Epithelial cell of proximal tubule (primary cell): ENCODE results near the gene AK5. TPM values are rescaled to one million over a fixed set of nuclear protein-coding genes. Genes with fewer than 3 reads are reported as not detected.
"Not testable (repeated sequence)": the region's sequence is repeated elsewhere in the genome, so short reads cannot be mapped to it uniquely, and the experiment has no call there.

Source experiments
- DNase-seq: peaks from one replicate; pipeline ENCODE4 v3.0.0-alpha.2; 2011; ENCODE audit warnings: low read depth
- H3K4me3 ChIP-seq: 2 replicates; pipeline ENCODE4 v1.5.1; 2011; ENCODE audit warnings: low read depth, mild to moderate bottlenecking, low read length
- CTCF ChIP-seq: conservative IDR thresholded peaks from 2 replicates; pipeline ENCODE4 v1.5.1; 2012; ENCODE audit warnings: low read depth, mild to moderate bottlenecking, low read length
- total RNA-seq: library from RNA; depleted of rRNA; stranded (reverse); fragments of >200 nt; gene quantifications from 2 replicates; pipeline ENCODE4 v1.2.3, GENCODE V29; 2015

Gene AK5
- total RNA-seq, 1 donor from 2014 or later = 25.0 TPM

- DNase-seq = no peak
- no peak overlapping the region for H3K4me3 ChIP-seq
- no peak for TF ChIP-seq CTCF
These were observed 123.4 kb downstream of the AK5 start for GRCh38 chr1:77405186-77405585.

DNA sequence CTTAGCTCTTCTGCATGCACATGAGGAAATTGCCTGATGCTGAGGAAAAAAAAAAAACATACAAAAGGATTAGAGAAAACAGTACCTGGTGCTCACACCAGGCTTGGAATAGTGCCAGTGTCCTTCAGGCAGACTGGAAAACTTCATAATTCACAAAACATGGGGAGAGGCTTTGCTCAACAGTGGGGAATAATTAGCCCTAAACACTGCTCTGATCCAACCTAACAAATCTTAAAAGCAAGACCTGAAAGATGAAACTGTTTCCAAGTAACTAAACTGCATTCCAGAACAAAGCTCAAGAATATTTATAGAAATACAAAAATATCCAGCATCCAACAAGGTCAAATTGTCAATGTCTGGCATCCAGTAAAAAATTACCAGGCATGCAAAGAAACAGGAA lies 124.8 kb downstream of the AK5 start:
- no peak for DNase-seq
- TF ChIP-seq CTCF = no peak
- H3K4me3 ChIP-seq = no peak overlapping the region

- DNase-seq = no peak
- H3K4me3 ChIP-seq = no peak overlapping the region
- no peak for TF ChIP-seq CTCF
These were observed 126.0 kb downstream of the AK5 start for GRCh38 chr1:77407738-77408375.

GRCh38 chr1:77408933-77409332 lies 127.1 kb downstream of the AK5 start:
- H3K4me3 ChIP-seq, DNase-seq: not testable (repeated sequence)

GRCh38 chr1:77412069-77412819 lies 130.4 kb downstream of the AK5 start:
- DNase-seq = no peak
- TF ChIP-seq CTCF = no peak
- no peak overlapping the region for H3K4me3 ChIP-seq

DNA sequence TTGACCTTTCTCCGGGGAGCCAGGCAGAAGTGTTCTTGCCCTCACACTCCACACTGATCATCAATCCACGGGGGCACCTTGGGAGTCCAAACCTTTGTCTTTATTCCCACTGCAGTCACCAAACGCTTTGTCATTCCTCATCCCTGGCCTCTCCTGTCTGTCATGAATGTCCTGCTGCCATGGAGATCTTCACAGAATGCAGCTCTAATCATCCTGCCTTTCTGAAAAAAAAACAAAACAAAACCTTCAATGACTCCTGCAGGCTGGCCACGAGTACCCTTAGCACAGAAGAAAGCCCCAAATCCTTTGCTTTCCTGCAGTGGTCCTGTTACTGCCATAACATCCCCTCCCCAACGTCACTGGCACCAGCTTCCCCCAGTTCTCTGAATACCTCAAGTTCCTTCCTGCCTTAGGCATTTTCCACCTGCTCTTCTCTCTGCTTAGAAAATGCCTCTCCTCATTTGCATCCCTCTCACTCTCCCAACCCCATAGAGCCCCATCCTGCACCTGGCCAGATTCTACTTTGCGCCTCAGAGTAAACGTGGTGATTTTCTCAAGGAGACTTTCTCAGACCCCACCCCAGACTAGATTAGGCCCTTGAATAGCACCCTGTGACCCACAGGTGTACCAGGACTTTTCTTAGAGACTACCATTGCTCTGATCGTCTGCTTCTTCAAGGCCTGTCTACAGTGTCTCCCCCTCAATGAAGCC lies 131.2 kb downstream of the AK5 start:
- TF ChIP-seq CTCF = no peak
- no peak overlapping the region for H3K4me3 ChIP-seq
- no peak for DNase-seq

GRCh38 chr1:77413541-77414335 lies 131.9 kb downstream of the AK5 start:
- no peak for DNase-seq
- TF ChIP-seq CTCF = no peak
- no peak overlapping the region for H3K4me3 ChIP-seq
